ENCODE results near the gene NHSL2. TPM values are rescaled to one million over a fixed set of nuclear protein-coding genes. Genes with fewer than 3 reads are reported as not detected.

NHSL2 gene
- total RNA-seq, 1 experiment from 2014 or later, result 0.36 TPM

DNA sequence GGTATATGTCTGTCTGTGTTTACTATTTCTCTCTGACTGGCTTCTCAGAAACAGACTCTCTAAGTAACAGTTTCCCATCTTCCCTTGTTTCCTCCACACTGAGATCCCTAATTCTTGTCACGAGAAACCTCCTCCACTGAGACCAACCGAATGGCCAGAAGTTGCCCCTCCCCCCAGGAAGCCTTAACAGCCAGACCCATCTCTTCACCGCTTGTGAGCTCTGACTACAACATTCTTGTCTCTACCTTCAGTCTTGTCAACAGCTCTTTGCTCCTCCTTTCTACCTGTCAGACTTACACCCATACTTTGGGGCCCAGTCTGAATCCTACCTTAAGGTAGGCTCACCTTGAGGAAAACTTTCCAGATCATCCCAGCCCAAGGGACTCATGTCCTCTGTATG, 90.8 kb downstream of the NHSL2 start:
- Histone ChIP-seq H3K4me3 (ENCODE audit: low read depth in 2 of 2, low read length in 2 of 2) (no peak overlapping the region), H3K36me3 (ENCODE audit: control insufficient read depth, insufficient read depth, low read length) (no peaks in the 10 kb centered on the region), H3K27me3 (ENCODE audit: control insufficient read depth, insufficient read depth, low read length) (no peaks in the 10 kb centered on the region), H3K9me3 (ENCODE audit: control insufficient read depth, insufficient read depth, low read depth, low read length) (no peaks in the 10 kb centered on the region), H3K4me1 (ENCODE audit: control insufficient read depth, insufficient read depth, low read length) (no peaks in the 10 kb centered on the region), H3K27ac (ENCODE audit: low read length) (no peak overlapping the region)
- no TSS peak for BruUV-seq (replicated peaks)
- in situ Hi-C loops (cut with HindIII; ENCODE audit: low pct_unique_long_range_greater_than_20kb, low sequenced_read_pairs), result no loop called here
- ChIA-PET CTCF (no interaction called here), POLR2A (no interaction called here)
- TF ChIP-seq POLR2AphosphoS5 (IDR thresholded peaks at IDR 0.05; ENCODE audit: low read depth, low read length) (no peak), SIN3A (IDR thresholded peaks at IDR 0.05; ENCODE audit: borderline replicate concordance, insufficient read depth, low read depth, low read length) (no peak), TCF7L2 (IDR thresholded peaks at IDR 0.05; ENCODE audit: low read depth, low read length) (no peak)
- TF ChIP-seq, protein P1, sequence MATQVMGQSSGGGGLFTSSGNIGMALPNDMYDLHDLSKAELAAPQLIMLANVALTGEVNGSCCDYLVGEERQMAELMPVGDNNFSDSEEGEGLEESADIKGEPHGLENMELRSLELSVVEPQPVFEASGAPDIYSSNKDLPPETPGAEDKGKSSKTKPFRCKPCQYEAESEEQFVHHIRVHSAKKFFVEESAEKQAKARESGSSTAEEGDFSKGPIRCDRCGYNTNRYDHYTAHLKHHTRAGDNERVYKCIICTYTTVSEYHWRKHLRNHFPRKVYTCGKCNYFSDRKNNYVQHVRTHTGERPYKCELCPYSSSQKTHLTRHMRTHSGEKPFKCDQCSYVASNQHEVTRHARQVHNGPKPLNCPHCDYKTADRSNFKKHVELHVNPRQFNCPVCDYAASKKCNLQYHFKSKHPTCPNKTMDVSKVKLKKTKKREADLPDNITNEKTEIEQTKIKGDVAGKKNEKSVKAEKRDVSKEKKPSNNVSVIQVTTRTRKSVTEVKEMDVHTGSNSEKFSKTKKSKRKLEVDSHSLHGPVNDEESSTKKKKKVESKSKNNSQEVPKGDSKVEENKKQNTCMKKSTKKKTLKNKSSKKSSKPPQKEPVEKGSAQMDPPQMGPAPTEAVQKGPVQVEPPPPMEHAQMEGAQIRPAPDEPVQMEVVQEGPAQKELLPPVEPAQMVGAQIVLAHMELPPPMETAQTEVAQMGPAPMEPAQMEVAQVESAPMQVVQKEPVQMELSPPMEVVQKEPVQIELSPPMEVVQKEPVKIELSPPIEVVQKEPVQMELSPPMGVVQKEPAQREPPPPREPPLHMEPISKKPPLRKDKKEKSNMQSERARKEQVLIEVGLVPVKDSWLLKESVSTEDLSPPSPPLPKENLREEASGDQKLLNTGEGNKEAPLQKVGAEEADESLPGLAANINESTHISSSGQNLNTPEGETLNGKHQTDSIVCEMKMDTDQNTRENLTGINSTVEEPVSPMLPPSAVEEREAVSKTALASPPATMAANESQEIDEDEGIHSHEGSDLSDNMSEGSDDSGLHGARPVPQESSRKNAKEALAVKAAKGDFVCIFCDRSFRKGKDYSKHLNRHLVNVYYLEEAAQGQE (IDR thresholded peaks at IDR 0.05; ENCODE audit: insufficient read depth in 1 of 2, low read depth in 2 of 2, low read length in 1 of 2), result no peak
- TF ChIP-seq, protein P2, sequence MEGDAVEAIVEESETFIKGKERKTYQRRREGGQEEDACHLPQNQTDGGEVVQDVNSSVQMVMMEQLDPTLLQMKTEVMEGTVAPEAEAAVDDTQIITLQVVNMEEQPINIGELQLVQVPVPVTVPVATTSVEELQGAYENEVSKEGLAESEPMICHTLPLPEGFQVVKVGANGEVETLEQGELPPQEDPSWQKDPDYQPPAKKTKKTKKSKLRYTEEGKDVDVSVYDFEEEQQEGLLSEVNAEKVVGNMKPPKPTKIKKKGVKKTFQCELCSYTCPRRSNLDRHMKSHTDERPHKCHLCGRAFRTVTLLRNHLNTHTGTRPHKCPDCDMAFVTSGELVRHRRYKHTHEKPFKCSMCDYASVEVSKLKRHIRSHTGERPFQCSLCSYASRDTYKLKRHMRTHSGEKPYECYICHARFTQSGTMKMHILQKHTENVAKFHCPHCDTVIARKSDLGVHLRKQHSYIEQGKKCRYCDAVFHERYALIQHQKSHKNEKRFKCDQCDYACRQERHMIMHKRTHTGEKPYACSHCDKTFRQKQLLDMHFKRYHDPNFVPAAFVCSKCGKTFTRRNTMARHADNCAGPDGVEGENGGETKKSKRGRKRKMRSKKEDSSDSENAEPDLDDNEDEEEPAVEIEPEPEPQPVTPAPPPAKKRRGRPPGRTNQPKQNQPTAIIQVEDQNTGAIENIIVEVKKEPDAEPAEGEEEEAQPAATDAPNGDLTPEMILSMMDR (IDR thresholded peaks at IDR 0.05), result no peak
- ATAC-seq, result no peak
- no peak for DNase-seq (ENCODE audit: low read depth, low spot score)
- intact Hi-C loops (cut with micrococcal nuclease; ENCODE audit: unreplicated experiment), result no loop called here

DNA sequence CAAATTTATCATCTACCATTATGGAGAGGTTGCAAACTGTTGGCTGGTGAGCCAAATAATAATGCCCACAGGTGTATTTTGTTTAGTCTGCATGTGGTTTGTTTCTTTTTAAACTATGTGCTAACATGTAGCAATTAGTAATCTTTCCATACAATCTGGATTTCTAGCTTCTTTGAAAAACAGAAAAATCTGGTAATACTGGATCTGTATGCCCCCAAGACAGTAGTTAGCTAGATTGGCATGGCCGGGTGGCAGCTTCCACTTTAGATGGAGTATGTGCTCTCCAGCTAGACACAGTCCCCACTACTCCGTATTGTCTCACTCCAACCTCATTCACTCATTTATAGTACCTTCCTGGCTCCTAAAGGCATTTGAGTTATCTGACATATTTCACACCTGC, 91.3 kb downstream of the NHSL2 start:
- H3K36me3 ChIP-seq (ENCODE audit: control insufficient read depth, insufficient read depth, low read length), result no peaks in the 10 kb centered on the region
- DNase-seq (ENCODE audit: low read depth, low spot score) (no peak), ATAC-seq (no peak)
- intact Hi-C loops (cut with micrococcal nuclease; ENCODE audit: unreplicated experiment), result no loop called here
- in situ Hi-C loops (cut with HindIII; ENCODE audit: low pct_unique_long_range_greater_than_20kb, low sequenced_read_pairs), result no loop called here
- CTCF ChIA-PET, result no interaction called here
- H3K27me3 ChIP-seq (ENCODE audit: control insufficient read depth, insufficient read depth, low read length), result no peaks in the 10 kb centered on the region
- H3K9me3 ChIP-seq (ENCODE audit: control insufficient read depth, insufficient read depth, low read depth, low read length), result no peaks in the 10 kb centered on the region
- no peak overlapping the region for H3K4me3 ChIP-seq (ENCODE audit: low read depth in 2 of 2, low read length in 2 of 2)
- TF ChIP-seq, protein P2 (IDR thresholded peaks at IDR 0.05), result no peak
- TF ChIP-seq SIN3A (IDR thresholded peaks at IDR 0.05; ENCODE audit: borderline replicate concordance, insufficient read depth, low read depth, low read length) (no peak), POLR2AphosphoS5 (IDR thresholded peaks at IDR 0.05; ENCODE audit: low read depth, low read length) (no peak), TCF7L2 (IDR thresholded peaks at IDR 0.05; ENCODE audit: low read depth, low read length) (no peak)
- TF ChIP-seq, protein P1 (IDR thresholded peaks at IDR 0.05; ENCODE audit: insufficient read depth in 1 of 2, low read depth in 2 of 2, low read length in 1 of 2), result no peak
- no TSS peak for BruUV-seq (replicated peaks)
- POLR2A ChIA-PET, result no interaction called here
- no peaks in the 10 kb centered on the region for H3K4me1 ChIP-seq (ENCODE audit: control insufficient read depth, insufficient read depth, low read length)
- no peak overlapping the region for H3K27ac ChIP-seq (ENCODE audit: low read length)

Data from Panc1 (cell line).